ENCODE results near the gene LRFN5. TPM values are rescaled to one million over a fixed set of nuclear protein-coding genes. Genes with fewer than 3 reads are reported as not detected.
"Not testable (repeated sequence)": the region's sequence is repeated elsewhere in the genome, so short reads cannot be mapped to it uniquely, and the experiment has no call there.

LRFN5 gene
- polyA plus RNA-seq, 1 donor: 2.3 TPM

GRCh38 chr14:41878321-41878720 is 271.6 kb downstream of the LRFN5 start:
- Histone ChIP-seq H3K36me3 (ENCODE audit: control insufficient read depth, insufficient read depth, low read length) (no peaks in the 10 kb centered on the region), H3K27me3 (ENCODE audit: control insufficient read depth, insufficient read depth, low read length) (no peaks in the 10 kb centered on the region), H3K4me1 (ENCODE audit: control insufficient read depth, insufficient read depth, low read length) (no peaks in the 10 kb centered on the region), H3K4me3 (ENCODE audit: low read length) (no peak overlapping the region), H3K9me3 (ENCODE audit: control insufficient read depth, low read depth, low read length) (no peaks in the 10 kb centered on the region), H3K27ac (ENCODE audit: low read length) (no peak overlapping the region)
- no peak for DNase-seq
- 50% methylated on average over 1 of the region's 3 CpGs for WGBS (ENCODE audit: insufficient coverage, low lambda C conversion rate)

GRCh38 chr14:41891624-41892023 is 284.9 kb downstream of the LRFN5 start:
- no peak overlapping the region for H3K4me3 ChIP-seq (ENCODE audit: low read length)
- H3K27ac ChIP-seq (ENCODE audit: low read length): no peak overlapping the region
- no peaks in the 10 kb centered on the region for H3K27me3 ChIP-seq (ENCODE audit: control insufficient read depth, insufficient read depth, low read length)
- no CpG with 5 or more reads among the region's 8 CpGs for WGBS (ENCODE audit: insufficient coverage, low lambda C conversion rate)
- no peaks in the 10 kb centered on the region for H3K4me1 ChIP-seq (ENCODE audit: control insufficient read depth, insufficient read depth, low read length)
- H3K36me3 ChIP-seq (ENCODE audit: control insufficient read depth, insufficient read depth, low read length): no peaks in the 10 kb centered on the region
- H3K9me3 ChIP-seq (ENCODE audit: control insufficient read depth, low read depth, low read length): peaks cover 5% of the 10 kb centered on the region
- no peak for DNase-seq

GRCh38 chr14:41899416-41899815 is 292.7 kb downstream of the LRFN5 start:
- Histone ChIP-seq H3K36me3 (ENCODE audit: control insufficient read depth, insufficient read depth, low read length) (no peaks in the 10 kb centered on the region), H3K4me3 (ENCODE audit: low read length) (no peak overlapping the region), H3K27me3 (ENCODE audit: control insufficient read depth, insufficient read depth, low read length) (no peaks in the 10 kb centered on the region), H3K9me3 (ENCODE audit: control insufficient read depth, low read depth, low read length) (no peaks in the 10 kb centered on the region), H3K27ac (ENCODE audit: low read length) (no peak overlapping the region), H3K4me1 (ENCODE audit: control insufficient read depth, insufficient read depth, low read length) (no peaks in the 10 kb centered on the region)
- DNase-seq: no peak

- Histone ChIP-seq H3K4me1 (ENCODE audit: control insufficient read depth, insufficient read depth, low read length) (no peaks in the 10 kb centered on the region), H3K27ac (ENCODE audit: low read length) (no peak overlapping the region), H3K9me3 (ENCODE audit: control insufficient read depth, low read depth, low read length) (no peaks in the 10 kb centered on the region), H3K36me3 (ENCODE audit: control insufficient read depth, insufficient read depth, low read length) (no peaks in the 10 kb centered on the region), H3K27me3 (ENCODE audit: control insufficient read depth, insufficient read depth, low read length) (no peaks in the 10 kb centered on the region), H3K4me3 (ENCODE audit: low read length) (no peak overlapping the region)
- WGBS (ENCODE audit: insufficient coverage, low lambda C conversion rate): 73% methylated on average over 2 of the region's 4 CpGs
- no peak for DNase-seq
Observed at GRCh38 chr14:41900644-41901043, 294.0 kb downstream of the LRFN5 start.

- WGBS (ENCODE audit: insufficient coverage, low lambda C conversion rate): 60% methylated on average over 3 of the region's 3 CpGs
- no peaks in the 10 kb centered on the region for H3K9me3 ChIP-seq (ENCODE audit: control insufficient read depth, low read depth, low read length)
- H3K36me3 ChIP-seq (ENCODE audit: control insufficient read depth, insufficient read depth, low read length): no peaks in the 10 kb centered on the region
- no peak overlapping the region for H3K4me3 ChIP-seq (ENCODE audit: low read length)
- H3K4me1 ChIP-seq (ENCODE audit: control insufficient read depth, insufficient read depth, low read length): no peaks in the 10 kb centered on the region
- no peak for DNase-seq
- H3K27ac ChIP-seq (ENCODE audit: low read length): no peak overlapping the region
- H3K27me3 ChIP-seq (ENCODE audit: control insufficient read depth, insufficient read depth, low read length): no peaks in the 10 kb centered on the region
Observed at GRCh38 chr14:41901089-41901488, 294.4 kb downstream of the LRFN5 start.

DNA sequence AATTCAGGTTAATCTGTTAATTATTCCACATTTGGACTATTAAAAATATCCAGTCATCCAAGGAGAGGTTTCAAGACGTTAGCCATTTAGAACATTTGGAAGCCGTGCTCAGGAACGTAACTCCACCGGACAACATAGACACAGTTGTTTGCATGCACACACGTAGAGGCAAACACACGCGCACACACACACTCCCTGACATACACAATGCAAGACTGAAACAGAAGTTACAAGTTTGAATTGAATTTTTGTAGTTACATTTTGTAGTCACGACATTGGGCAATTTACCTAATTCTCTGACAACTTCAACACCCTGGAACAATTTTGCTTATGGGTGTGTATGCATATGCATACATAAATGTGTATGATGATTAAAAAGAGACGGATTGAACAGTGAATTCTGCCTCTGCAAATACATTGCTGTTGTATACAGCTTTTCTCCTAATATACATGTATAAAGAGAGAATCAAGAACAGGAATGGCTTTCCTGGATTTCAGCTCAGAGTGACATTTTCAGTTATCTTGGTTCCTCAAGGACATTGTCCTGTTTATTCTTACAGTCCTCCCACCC is 298.8 kb downstream of the LRFN5 start:
- no peak for DNase-seq
- H3K27me3 ChIP-seq (ENCODE audit: control insufficient read depth, insufficient read depth, low read length): no peaks in the 10 kb centered on the region
- no peaks in the 10 kb centered on the region for H3K4me1 ChIP-seq (ENCODE audit: control insufficient read depth, insufficient read depth, low read length)
- no peak overlapping the region for H3K4me3 ChIP-seq (ENCODE audit: low read length)
- WGBS (ENCODE audit: insufficient coverage, low lambda C conversion rate): 100% methylated on average over 1 of the region's 9 CpGs
- H3K27ac ChIP-seq (ENCODE audit: low read length): no peak overlapping the region
- H3K9me3 ChIP-seq (ENCODE audit: control insufficient read depth, low read depth, low read length): no peaks in the 10 kb centered on the region
- no peaks in the 10 kb centered on the region for H3K36me3 ChIP-seq (ENCODE audit: control insufficient read depth, insufficient read depth, low read length)

- DNase-seq; H3K9me3 ChIP-seq (ENCODE audit: control insufficient read depth, low read depth, low read length); H3K36me3 ChIP-seq (ENCODE audit: control insufficient read depth, insufficient read depth, low read length); H3K27ac ChIP-seq (ENCODE audit: low read length); H3K27me3 ChIP-seq (ENCODE audit: control insufficient read depth, insufficient read depth, low read length); H3K4me1 ChIP-seq (ENCODE audit: control insufficient read depth, insufficient read depth, low read length); H3K4me3 ChIP-seq (ENCODE audit: low read length): not testable (repeated sequence)
- no CpG with 5 or more reads among the region's 12 CpGs for WGBS (ENCODE audit: insufficient coverage, low lambda C conversion rate)
Observed at GRCh38 chr14:41911155-41911554, 304.5 kb downstream of the LRFN5 start.

GRCh38 chr14:41913398-41913797 is 306.7 kb downstream of the LRFN5 start:
- no peaks in the 10 kb centered on the region for H3K4me1 ChIP-seq (ENCODE audit: control insufficient read depth, insufficient read depth, low read length)
- no peak overlapping the region for H3K27ac ChIP-seq (ENCODE audit: low read length)
- DNase-seq: no peak
- WGBS (ENCODE audit: insufficient coverage, low lambda C conversion rate): 83% methylated on average over 2 of the region's 2 CpGs
- no peaks in the 10 kb centered on the region for H3K9me3 ChIP-seq (ENCODE audit: control insufficient read depth, low read depth, low read length)
- H3K27me3 ChIP-seq (ENCODE audit: control insufficient read depth, insufficient read depth, low read length): no peaks in the 10 kb centered on the region
- no peaks in the 10 kb centered on the region for H3K36me3 ChIP-seq (ENCODE audit: control insufficient read depth, insufficient read depth, low read length)
- no peak overlapping the region for H3K4me3 ChIP-seq (ENCODE audit: low read length)

DNA sequence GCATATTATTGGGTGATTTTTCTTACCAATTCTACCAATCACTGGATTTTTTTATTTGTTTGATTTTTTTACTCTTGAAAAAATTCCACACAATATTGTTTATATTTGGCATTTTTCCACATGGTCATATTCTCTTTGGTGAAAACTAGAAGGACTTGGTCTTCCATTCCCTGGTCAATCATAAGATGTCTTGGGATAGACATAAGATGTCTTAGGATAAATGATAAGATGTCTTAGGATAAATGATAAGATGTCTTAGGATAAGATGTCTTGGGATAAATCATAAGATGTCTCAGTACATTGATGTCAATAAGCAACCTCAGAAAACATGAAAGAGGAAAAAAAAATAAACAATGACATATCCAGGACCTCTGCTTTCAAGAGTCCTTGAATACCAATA is 309.1 kb downstream of the LRFN5 start:
- no peak overlapping the region for H3K27ac ChIP-seq (ENCODE audit: low read length)
- H3K9me3 ChIP-seq (ENCODE audit: control insufficient read depth, low read depth, low read length): no peaks in the 10 kb centered on the region
- no peaks in the 10 kb centered on the region for H3K27me3 ChIP-seq (ENCODE audit: control insufficient read depth, insufficient read depth, low read length)
- H3K4me3 ChIP-seq (ENCODE audit: low read length): no peak overlapping the region
- DNase-seq: no peak
- H3K36me3 ChIP-seq (ENCODE audit: control insufficient read depth, insufficient read depth, low read length): no peaks in the 10 kb centered on the region
- H3K4me1 ChIP-seq (ENCODE audit: control insufficient read depth, insufficient read depth, low read length): no peaks in the 10 kb centered on the region

DNA sequence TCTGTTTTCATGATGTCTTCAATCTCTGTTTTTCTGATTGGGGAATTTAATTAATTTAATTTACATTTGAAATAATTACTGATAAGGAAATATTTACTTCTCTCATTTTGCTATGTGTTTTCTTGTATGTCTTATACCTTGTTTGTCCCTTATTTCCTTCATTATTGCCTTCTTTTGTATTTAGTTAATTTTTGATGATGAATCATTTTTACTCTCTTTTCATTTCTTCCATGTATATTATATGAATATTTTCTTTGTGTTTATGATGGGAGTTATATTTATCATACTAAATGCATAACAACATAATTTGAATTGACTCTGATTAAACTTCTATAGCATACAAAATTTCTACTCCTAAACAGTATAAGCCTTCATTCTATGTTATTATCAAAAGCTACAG is 309.6 kb downstream of the LRFN5 start:
- Histone ChIP-seq H3K27me3 (ENCODE audit: control insufficient read depth, insufficient read depth, low read length) (no peaks in the 10 kb centered on the region), H3K36me3 (ENCODE audit: control insufficient read depth, insufficient read depth, low read length) (no peaks in the 10 kb centered on the region), H3K27ac (ENCODE audit: low read length) (no peak overlapping the region), H3K4me1 (ENCODE audit: control insufficient read depth, insufficient read depth, low read length) (no peaks in the 10 kb centered on the region), H3K9me3 (ENCODE audit: control insufficient read depth, low read depth, low read length) (no peaks in the 10 kb centered on the region), H3K4me3 (ENCODE audit: low read length) (no peak overlapping the region)
- DNase-seq: no peak

DNA sequence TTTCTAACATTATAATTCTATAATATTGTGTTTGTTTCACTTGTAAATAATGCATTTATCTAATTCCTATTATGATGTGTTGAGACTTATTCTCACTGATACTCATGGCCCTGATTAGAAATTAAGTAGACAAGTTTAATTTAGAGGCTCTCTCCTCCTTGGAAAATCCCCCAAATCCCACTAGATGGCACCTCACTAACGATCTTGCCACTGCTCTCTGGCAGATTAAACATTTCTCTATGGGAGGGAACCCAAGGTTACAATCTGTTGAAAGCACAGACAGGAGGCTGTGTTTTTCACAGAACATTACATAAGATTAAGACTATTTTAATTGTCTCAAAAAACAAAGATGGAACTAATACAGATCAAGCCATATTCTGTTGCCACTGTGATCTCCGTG is 318.7 kb downstream of the LRFN5 start:
- no CpG with 5 or more reads among the region's 2 CpGs for WGBS (ENCODE audit: insufficient coverage, low lambda C conversion rate)

More for the DNA sequence above, 318.7 kb downstream of the LRFN5 start:
- Histone ChIP-seq H3K4me1 (ENCODE audit: control insufficient read depth, insufficient read depth, low read length) (no peaks in the 10 kb centered on the region), H3K36me3 (ENCODE audit: control insufficient read depth, insufficient read depth, low read length) (no peaks in the 10 kb centered on the region), H3K4me3 (ENCODE audit: low read length) (no peak overlapping the region), H3K9me3 (ENCODE audit: control insufficient read depth, low read depth, low read length) (no peaks in the 10 kb centered on the region), H3K27ac (ENCODE audit: low read length) (no peak overlapping the region), H3K27me3 (ENCODE audit: control insufficient read depth, insufficient read depth, low read length) (no peaks in the 10 kb centered on the region)
- no peak for DNase-seq

All from large intestine (tissue), 3 donors.